ENCODE measurements around the gene DHRS7B. TPM values are rescaled to one million over a fixed set of nuclear protein-coding genes. Genes with fewer than 3 reads are reported as not detected.
A peak's percentile ranks its signal among the peaks of the same experiment; 100 is the strongest.
"Not testable (repeated sequence)": the region's sequence is repeated elsewhere in the genome, so short reads cannot be mapped to it uniquely, and the experiment has no call there.

DHRS7B gene
- total and polyA plus RNA-seq, 4 donors = 19.4 to 55.6 (median 31.7) TPM

DNA sequence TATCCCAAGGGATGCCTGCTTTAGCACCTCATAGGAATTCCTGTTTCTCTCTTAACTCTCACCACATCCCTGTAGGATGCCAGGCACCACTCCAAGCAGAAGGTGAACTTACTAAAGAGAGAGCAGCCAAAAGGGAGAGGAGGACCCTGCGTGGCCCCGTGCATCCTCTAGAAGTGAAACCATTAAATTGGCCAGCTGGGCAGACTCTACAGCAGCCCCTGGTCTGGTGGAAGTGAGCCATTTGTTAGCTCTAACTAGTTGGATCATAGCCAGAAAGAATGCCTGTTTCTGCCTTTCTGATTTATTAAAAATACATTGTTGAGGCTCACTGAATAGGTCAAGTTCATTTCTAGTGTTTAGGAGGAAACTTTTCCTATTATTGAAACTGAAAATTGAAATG is 64.9 kb downstream of the DHRS7B start:
- DNase-seq (peak; percentile 39 to 72 (median 61)), ATAC-seq (ENCODE audit: insufficient read depth, low FRiP score) (no peak)
- Histone ChIP-seq H3K4me3 (no peak overlapping the region), H3K27me3 (ENCODE audit: control insufficient read depth in 3 of 3, insufficient read depth in 3 of 3, low read length in 2 of 3) (no peaks in the 10 kb centered on the region), H3K9me3 (ENCODE audit: control insufficient read depth in 4 of 4, insufficient read depth in 3 of 4, low read length in 3 of 4) (no peaks in the 10 kb centered on the region), H3K9ac (ENCODE audit: insufficient read depth in 1 of 2, low read length in 2 of 2) (no peak overlapping the region), H3K36me3 (ENCODE audit: control insufficient read depth in 4 of 4, insufficient read depth in 4 of 4, low read length in 4 of 4) (peaks cover 0 to 16% (median 14%) of the 10 kb centered on the region in 4 donors), H3K4me1 (ENCODE audit: control insufficient read depth in 5 of 5, insufficient read depth in 5 of 5, low read length in 5 of 5) (peaks cover 0 to 31% (median 11%) of the 10 kb centered on the region in 5 donors), H3K27ac (ENCODE audit: low read depth in 1 of 2, low read length in 1 of 2) (no peak overlapping the region)
- TF ChIP-seq, protein P1, sequence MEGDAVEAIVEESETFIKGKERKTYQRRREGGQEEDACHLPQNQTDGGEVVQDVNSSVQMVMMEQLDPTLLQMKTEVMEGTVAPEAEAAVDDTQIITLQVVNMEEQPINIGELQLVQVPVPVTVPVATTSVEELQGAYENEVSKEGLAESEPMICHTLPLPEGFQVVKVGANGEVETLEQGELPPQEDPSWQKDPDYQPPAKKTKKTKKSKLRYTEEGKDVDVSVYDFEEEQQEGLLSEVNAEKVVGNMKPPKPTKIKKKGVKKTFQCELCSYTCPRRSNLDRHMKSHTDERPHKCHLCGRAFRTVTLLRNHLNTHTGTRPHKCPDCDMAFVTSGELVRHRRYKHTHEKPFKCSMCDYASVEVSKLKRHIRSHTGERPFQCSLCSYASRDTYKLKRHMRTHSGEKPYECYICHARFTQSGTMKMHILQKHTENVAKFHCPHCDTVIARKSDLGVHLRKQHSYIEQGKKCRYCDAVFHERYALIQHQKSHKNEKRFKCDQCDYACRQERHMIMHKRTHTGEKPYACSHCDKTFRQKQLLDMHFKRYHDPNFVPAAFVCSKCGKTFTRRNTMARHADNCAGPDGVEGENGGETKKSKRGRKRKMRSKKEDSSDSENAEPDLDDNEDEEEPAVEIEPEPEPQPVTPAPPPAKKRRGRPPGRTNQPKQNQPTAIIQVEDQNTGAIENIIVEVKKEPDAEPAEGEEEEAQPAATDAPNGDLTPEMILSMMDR (IDR thresholded peaks at IDR 0.05; ENCODE audit: control extremely low read depth, extremely low read depth) = no peak
- WGBS, 2 donors = 48 to 78% methylated on average over 2 of the region's 2 CpGs

DNA sequence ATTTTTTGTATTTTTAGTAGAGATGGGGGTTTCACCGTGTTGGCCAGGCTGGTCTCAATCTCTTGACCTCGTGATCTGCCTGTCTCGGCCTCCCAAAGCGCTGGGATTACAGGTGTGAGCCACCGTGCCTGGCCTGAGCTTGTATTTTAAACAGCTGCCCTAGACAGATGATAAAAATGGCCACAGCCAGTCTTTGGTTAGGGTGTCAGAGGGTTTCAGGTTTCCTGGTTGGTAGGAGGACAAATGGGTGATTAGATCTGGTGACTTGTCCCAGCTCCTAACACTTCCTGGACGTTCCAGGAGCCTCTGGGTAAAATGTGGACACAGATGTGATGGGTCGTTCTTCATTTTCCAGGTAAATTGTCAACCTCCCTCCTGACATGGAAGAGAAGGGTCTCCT is 65.7 kb downstream of the DHRS7B start:
- ATAC-seq (ENCODE audit: insufficient read depth, low FRiP score); H3K27me3 ChIP-seq (ENCODE audit: control insufficient read depth in 3 of 3, insufficient read depth in 3 of 3, low read length in 2 of 3); H3K27ac ChIP-seq (ENCODE audit: low read depth in 1 of 2, low read length in 1 of 2); H3K9ac ChIP-seq (ENCODE audit: insufficient read depth in 1 of 2, low read length in 2 of 2); H3K4me3 ChIP-seq; H3K9me3 ChIP-seq (ENCODE audit: control insufficient read depth in 4 of 4, insufficient read depth in 3 of 4, low read length in 3 of 4); DNase-seq: not testable (repeated sequence)
- Histone ChIP-seq H3K36me3 (ENCODE audit: control insufficient read depth in 4 of 4, insufficient read depth in 4 of 4, low read length in 4 of 4) (peaks cover 3 to 19% (median 16%) of the 10 kb centered on the region in 4 donors), H3K4me1 (ENCODE audit: control insufficient read depth in 5 of 5, insufficient read depth in 5 of 5, low read length in 5 of 5) (peaks cover 0 to 31% (median 11%) of the 10 kb centered on the region in 5 donors)
- WGBS, 2 donors = 95 to 97% methylated on average over 7 of the region's 7 CpGs

DNA sequence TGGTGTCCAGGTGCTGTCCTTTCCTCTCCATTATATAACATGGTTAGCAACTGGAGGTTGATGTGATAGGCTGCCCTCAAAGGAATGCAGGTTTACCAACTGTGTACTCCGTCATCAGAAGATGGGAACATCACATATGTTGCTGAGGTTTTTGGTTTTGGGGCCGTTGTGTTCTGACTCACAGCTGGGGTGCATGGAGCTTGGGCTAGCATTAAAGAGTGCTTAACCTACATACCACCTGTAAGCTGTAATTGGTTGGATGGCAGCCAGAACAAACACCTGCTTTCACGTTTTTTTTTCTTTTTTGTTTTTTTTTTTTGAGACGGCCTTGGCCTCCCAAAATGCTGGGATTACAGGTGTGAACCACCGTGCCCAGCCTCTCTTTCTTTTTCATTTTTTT is 66.3 kb downstream of the DHRS7B start:
- ATAC-seq (ENCODE audit: insufficient read depth, low FRiP score) (no peak), DNase-seq (no peak)
- Histone ChIP-seq H3K9ac (ENCODE audit: insufficient read depth in 1 of 2, low read length in 2 of 2) (no peak overlapping the region), H3K27me3 (ENCODE audit: control insufficient read depth in 3 of 3, insufficient read depth in 3 of 3, low read length in 2 of 3) (no peaks in the 10 kb centered on the region), H3K27ac (ENCODE audit: low read depth in 1 of 2, low read length in 1 of 2) (no peak overlapping the region), H3K4me1 (ENCODE audit: control insufficient read depth in 5 of 5, insufficient read depth in 5 of 5, low read length in 5 of 5) (peaks cover 0 to 31% (median 11%) of the 10 kb centered on the region in 5 donors), H3K36me3 (ENCODE audit: control insufficient read depth in 4 of 4, insufficient read depth in 4 of 4, low read length in 4 of 4) (peaks cover 9 to 24% (median 22%) of the 10 kb centered on the region in 4 donors), H3K4me3 (no peak overlapping the region), H3K9me3 (ENCODE audit: control insufficient read depth in 4 of 4, insufficient read depth in 3 of 4, low read length in 3 of 4) (no peaks in the 10 kb centered on the region)
- TF ChIP-seq, protein P1 (IDR thresholded peaks at IDR 0.05; ENCODE audit: control extremely low read depth, extremely low read depth) = no peak
- 76 to 89% methylated on average over 5 of the region's 5 CpGs for WGBS, 2 donors

- H3K27me3 ChIP-seq (ENCODE audit: control insufficient read depth in 3 of 3, insufficient read depth in 3 of 3, low read length in 2 of 3) = no peaks in the 10 kb centered on the region
- H3K4me1 ChIP-seq (ENCODE audit: control insufficient read depth in 5 of 5, insufficient read depth in 5 of 5, low read length in 5 of 5) = peaks cover 0 to 31% (median 11%) of the 10 kb centered on the region in 5 donors
- DNase-seq = peak in 2 of 3 donors; percentile 36 to 67
- ATAC-seq (ENCODE audit: insufficient read depth, low FRiP score) = no peak
- no peak overlapping the region for H3K9ac ChIP-seq (ENCODE audit: insufficient read depth in 1 of 2, low read length in 2 of 2)
- TF ChIP-seq, protein P1 (IDR thresholded peaks at IDR 0.05; ENCODE audit: control extremely low read depth, extremely low read depth) = no peak
- H3K4me3 ChIP-seq = no peak overlapping the region
- peaks cover 11 to 27% (median 21%) of the 10 kb centered on the region in 4 donors for H3K36me3 ChIP-seq (ENCODE audit: control insufficient read depth in 4 of 4, insufficient read depth in 4 of 4, low read length in 4 of 4)
- 43 to 50% methylated on average over 8 of the region's 8 CpGs for WGBS, 2 donors
- no peaks in the 10 kb centered on the region for H3K9me3 ChIP-seq (ENCODE audit: control insufficient read depth in 4 of 4, insufficient read depth in 3 of 4, low read length in 3 of 4)
- H3K27ac ChIP-seq (ENCODE audit: low read depth in 1 of 2, low read length in 1 of 2) = peak overlapping the region in 1 of 2 donors; percentile 51
These were observed 67.5 kb downstream of the DHRS7B start for GRCh38 chr17:21194226-21194625.
